T follicular helper cell (primary cell): ENCODE measurements around the gene NXF2.
A peak's percentile ranks its signal among the peaks of the same experiment; 100 is the strongest.
"Not testable (repeated sequence)": the region's sequence is repeated elsewhere in the genome, so short reads cannot be mapped to it uniquely, and the experiment has no call there.

ENCODE experiments used
- DNase-seq: peaks from one replicate; pipeline ENCODE4 v3.0.0-alpha.2; 2020; ENCODE audit warnings: low read depth
- total RNA-seq, 2 experiments: gene quantifications; one replicate each; lab custom pipeline; 2026; lab: John Stamatoyannopoulos, UW

Gene NXF2, protein sequence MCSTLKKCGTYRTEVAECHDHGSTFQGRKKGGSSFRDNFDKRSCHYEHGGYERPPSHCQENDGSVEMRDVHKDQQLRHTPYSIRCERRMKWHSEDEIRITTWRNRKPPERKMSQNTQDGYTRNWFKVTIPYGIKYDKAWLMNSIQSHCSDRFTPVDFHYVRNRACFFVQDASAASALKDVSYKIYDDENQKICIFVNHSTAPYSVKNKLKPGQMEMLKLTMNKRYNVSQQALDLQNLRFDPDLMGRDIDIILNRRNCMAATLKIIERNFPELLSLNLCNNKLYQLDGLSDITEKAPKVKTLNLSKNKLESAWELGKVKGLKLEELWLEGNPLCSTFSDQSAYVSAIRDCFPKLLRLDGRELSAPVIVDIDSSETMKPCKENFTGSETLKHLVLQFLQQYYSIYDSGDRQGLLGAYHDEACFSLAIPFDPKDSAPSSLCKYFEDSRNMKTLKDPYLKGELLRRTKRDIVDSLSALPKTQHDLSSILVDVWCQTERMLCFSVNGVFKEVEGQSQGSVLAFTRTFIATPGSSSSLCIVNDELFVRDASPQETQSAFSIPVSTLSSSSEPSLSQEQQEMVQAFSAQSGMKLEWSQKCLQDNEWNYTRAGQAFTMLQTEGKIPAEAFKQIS
- total RNA-seq: 0 reads per million in 2 experiments

DNA sequence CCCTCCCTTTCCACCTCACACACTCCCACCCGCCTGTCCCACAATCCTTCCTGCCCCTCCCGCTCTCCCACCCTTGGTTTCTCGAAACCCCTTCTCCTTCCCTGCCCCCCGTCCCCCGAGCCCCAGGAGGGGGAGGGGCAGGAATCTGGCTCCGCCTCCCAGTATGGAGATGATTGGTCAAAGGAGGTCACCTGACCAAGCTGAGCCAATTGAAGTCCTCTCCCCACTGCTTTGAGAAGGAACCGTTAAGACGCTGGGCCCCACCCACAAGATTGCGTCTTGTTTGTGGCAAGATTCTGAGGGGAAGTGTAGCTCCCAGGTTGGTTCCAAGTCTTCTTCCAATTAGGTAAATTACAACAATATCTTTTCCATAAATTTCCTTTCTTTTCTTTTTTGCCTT lies at the start of gene NXF2:
Gene NXF2, plus strand, starts transcription at position 275 of the 400 bp plus-strand sequence. CDS start 59,912 bp downstream, outside the sequence.
- not testable (repeated sequence) for DNase-seq

DNA sequence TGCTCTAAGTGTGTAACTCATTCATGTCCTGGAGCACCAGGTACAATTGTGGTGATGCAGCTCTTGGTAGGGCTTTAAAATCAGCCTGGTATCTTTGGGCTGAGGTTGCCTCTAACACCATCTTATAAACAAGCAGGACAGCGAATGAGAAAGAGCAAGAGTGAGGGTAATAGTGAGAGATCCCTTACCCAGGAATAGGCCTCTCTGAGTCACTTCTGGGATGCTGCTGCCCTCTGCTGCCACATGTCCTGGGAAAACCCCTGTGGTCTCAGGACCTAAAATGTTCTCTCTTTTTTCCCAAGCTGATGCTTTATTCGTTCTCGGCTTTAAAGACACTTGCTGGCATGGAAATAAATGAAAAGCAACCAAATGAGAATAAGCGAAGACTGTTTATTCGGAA lies 39.0 kb upstream of the NXF2 start:
- DNase-seq: not testable (repeated sequence)

DNA sequence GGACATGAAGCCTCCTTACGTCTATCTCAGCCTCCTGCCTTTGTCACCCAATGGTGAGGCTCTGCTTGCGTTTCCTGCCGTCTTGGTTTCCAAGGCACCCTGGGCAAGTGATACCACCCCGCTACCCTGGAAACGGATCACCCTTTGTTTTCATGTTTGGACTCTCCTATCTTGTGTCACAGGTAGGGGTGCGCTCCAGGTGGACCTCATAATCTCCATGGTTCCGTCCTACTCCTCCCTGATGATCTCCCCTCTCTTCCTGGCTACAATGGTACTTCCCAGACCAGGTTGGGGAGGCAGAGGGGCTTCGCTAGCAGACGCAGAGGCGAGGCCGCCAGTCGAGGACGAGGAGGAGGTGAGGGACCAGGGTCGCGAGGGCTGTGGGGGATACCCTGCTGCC lies 32.0 kb upstream of the NXF2 start, which contains the start of gene TCP11X1:
Gene TCP11X1, plus strand, starts transcription at position 316 of the 400 bp plus-strand sequence.
- DNase-seq: not testable (repeated sequence)

DNA sequence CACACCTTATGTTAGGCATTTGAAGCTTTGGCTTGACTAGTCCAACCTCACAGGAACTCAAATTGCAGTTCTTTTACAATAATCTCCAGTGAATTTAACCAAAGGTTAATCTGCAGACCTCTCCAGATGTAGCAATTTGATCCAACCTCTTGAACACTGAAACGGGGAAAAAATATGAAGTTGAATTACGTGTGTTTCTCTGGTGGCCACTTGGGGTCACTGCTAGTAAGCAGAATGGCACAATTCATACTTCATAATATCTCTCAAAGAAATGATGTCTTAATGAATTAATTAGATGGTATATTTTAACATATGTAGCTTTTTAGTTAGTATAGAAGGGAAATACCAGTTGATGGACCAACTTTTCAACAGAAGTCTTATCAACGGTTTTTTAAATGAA lies 30.5 kb upstream of the NXF2 start:
- DNase-seq: not testable (repeated sequence)

DNA sequence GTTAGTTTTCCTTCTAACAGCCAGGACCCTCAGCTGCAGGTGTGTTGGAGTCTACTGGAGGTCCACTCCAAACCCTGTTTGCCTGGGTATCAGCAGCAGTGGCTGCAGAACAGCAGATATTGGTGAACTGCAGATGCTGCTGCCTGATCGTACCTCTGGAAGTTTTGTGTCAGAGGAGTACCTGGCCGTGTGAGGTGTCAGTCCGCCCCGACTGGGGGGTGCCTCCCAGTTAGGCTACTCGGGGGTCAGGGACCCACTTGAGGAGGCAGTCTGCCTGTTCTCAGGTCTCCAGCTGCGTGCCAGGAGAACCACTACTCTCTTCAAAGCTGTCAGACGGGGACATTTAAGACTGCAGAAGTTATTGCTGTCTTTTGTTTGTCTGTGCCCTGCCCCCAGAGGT lies 11.3 kb upstream of the NXF2 start:
- DNase-seq: not testable (repeated sequence)

DNA sequence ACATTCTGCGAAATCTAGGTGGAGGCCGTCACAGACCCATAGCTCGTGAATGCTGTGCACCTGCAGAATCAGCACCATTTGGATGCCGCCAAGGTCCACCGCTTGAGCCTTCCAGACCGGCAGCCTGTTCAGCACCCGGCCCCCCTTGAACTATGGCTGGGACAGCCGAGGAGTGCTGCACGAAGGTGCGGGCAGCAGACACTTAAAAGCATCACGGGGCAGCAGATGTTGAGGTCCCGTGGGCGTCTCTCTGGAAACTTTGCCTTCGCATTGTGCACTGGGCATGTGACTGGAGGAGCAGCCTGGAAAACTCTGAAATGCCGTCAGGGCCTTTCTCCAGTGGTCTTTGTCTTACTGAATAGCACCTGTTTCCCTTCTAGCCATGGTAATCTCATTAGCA lies 6.7 kb upstream of the NXF2 start:
- DNase-seq: not testable (repeated sequence)

DNA sequence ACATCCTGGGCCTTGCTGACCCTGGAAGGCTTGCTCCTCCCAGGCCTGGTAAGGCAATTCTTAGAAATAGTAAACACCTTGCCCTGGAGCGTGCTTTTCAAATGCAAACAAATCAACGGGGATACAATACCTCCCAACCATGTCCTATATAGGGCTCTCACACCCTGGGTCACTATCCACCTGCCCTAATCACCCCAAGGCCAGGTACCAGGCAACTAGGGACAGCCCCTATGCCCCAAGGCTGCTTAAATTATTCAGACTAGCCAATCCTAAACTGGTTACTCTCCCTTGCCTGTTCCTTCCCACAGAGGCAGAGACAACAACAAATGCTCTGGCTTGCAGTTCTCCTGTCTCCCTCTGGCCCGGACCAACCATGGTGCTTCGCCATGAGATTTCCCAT lies 25.3 kb downstream of the NXF2 start:
- DNase-seq: not testable (repeated sequence)

DNA sequence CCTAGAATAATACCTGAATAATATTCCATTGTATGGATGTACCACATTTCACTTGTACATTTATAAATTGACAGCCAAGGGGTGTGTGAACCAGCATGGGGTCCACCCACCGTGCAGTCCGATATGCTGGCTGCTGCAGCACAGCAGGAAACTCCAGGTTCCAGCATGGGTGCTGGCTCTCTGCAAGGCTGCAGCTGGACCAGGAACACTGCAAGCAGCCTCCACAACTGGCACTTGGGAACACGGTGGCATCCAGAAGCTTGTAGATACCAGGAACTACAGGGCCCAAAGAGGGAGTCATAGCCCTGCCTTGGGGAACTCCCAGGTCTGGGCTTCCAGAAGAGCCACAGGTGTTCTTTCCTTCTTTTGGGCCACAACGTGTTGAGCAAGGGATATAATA lies 91.2 kb downstream of the NXF2 start:
- no peak for DNase-seq

DNA sequence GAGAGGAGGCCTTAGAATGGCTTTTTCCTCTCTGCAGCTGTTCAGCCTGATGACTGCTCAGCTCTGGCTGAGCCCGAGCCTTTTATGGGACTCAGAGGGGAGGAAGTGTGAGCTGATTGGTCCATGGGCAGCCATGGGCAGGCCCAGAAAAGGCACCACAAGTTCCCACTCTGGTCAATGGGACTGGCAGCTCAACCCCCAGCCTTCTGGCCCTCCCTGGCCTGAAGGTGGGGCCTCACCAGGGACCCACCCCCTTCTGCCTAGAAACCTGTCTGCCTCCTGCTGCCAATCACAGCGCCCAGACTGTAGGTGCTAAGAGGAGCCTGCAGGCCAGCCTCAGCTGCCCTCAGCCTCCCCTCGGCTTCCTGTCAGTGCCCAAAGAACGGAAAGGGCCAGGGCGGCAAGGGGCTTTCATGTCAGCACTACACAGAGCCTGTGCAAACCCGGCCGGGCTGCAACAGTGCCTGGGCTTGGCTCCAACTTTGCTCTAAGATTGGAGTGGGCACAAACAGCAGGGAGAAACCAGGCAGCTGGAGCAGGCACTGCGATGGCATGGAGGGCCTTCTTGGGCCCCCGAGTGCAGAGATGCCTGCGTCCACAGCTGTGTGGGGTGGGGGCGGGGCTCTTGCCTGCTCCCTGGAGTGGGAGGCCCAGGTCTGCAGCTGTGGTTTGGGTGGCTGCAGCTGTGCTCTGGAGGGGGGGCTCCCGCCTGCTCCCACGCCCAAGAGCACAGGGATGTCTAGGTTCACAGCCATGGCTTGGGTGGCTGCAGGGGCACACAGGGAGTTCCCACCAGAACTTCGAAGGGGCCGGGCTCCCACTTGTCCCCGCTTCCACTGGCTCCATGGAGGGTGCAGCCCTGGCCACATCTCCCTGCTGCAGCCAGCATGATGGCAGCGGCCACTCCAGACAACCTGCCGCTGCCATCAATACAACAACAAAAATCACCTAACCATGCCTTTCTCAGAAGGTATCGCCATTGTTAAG lies 92.6 kb downstream of the NXF2 start:
- no peak for DNase-seq

DNA sequence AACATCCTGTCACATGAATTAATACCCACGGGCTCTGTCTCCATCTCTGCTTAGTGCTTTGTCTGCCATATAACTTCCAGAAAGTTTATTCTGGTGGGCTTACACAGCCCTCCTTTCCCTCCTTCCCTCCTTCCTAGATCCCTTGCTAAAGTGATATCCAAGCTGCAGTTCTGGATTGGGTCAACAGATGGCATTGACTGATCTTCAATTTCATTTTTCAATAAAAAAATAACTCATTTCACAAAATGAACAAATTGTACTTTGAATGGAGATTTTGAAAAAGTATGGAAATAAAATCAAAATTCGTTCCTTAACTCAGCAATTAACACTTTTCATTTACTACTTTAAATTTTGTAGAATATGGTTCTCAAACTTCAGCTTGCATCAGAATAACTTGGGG lies 94.9 kb downstream of the NXF2 start:
- no peak for DNase-seq

DNA sequence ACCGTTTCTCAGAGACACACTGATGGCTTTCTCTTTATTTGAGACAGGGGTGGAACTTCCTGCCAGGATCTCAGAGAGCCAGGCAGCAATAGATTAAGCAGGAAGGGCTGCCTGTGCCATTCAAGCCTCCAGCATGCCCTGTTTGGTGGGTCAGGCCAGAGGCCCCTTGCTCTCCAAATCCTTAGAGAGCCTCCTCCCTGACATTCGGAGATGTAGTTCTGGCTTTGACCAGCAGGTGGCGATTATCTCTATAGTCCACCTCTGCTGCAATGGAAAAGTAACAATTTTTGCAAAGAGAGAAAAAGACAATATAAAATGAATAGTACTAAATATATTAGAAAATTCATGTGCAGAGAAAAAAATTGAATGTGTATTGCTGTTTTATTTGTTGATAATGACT lies 98.9 kb downstream of the NXF2 start:
- peak; percentile 55 for DNase-seq
